HG03439 (cell line): ENCODE results near the gene PRCD.

Experiments
- ATAC-seq: cut with Tn5 transposase; IDR thresholded peaks from one replicate; pipeline ENCODE4 v1.9.1; 2021; ENCODE audit warnings: mild to moderate bottlenecking, moderate library complexity; ENCODE audit not compliant: unreplicated experiment

The PRCD gene

GRCh38 chr17:76567634-76568432, 28.0 kb downstream of the PRCD start:
- no peak for ATAC-seq

- ATAC-seq, result no peak
Observed at GRCh38 chr17:76568811-76569221, 29.0 kb downstream of the PRCD start.

- no peak for ATAC-seq
Observed at GRCh38 chr17:76569607-76570279, 29.9 kb downstream of the PRCD start.

GRCh38 chr17:76570457-76570856, 30.6 kb downstream of the PRCD start:
- ATAC-seq, result no peak

GRCh38 chr17:76570877-76571471, 31.1 kb downstream of the PRCD start:
- no peak for ATAC-seq

- ATAC-seq, result no peak
Observed at GRCh38 chr17:76572201-76572910, 32.5 kb downstream of the PRCD start.

GRCh38 chr17:76573096-76573495, 33.3 kb downstream of the PRCD start:
- no peak for ATAC-seq

GRCh38 chr17:76574166-76574565, 34.3 kb downstream of the PRCD start:
- ATAC-seq, result no peak

GRCh38 chr17:76575570-76575969, 35.7 kb downstream of the PRCD start:
- ATAC-seq, result no peak

GRCh38 chr17:76576189-76576588, 36.3 kb downstream of the PRCD start:
- no peak for ATAC-seq

GRCh38 chr17:76577876-76578275, 38.0 kb downstream of the PRCD start:
- ATAC-seq, result no peak

- ATAC-seq, result no peak
Observed at GRCh38 chr17:76578376-76578775, 38.5 kb downstream of the PRCD start.

- ATAC-seq, result no peak
Observed at GRCh38 chr17:76579281-76579680, 39.4 kb downstream of the PRCD start.

GRCh38 chr17:76581515-76581914, 41.7 kb downstream of the PRCD start:
- ATAC-seq, result no peak

- no peak for ATAC-seq
Observed at GRCh38 chr17:76582660-76583059, 42.8 kb downstream of the PRCD start.

GRCh38 chr17:76584427-76585032, 44.7 kb downstream of the PRCD start:
- ATAC-seq, result no peak

- ATAC-seq, result no peak
Observed at GRCh38 chr17:76585033-76585648, 45.3 kb downstream of the PRCD start.

- ATAC-seq, result no peak
Observed at GRCh38 chr17:76585649-76586593, 46.1 kb downstream of the PRCD start, which contains the start of gene ST6GALNAC2. TSS of gene ST6GALNAC2 (minus strand) at chr17:76585860. CDS start at chr17:76585808, 52 bp downstream.

- no peak for ATAC-seq
Observed at GRCh38 chr17:76586741-76587487, 47.1 kb downstream of the PRCD start.
